HG02981 (cell line): ENCODE results near the gene MRPS2.
"Not testable (repeated sequence)": the region's sequence is repeated elsewhere in the genome, so short reads cannot be mapped to it uniquely, and the experiment has no call there.

Experiments
- ATAC-seq: cut with Tn5 transposase; IDR thresholded peaks from one replicate; pipeline ENCODE4 v1.9.1; 2021; ENCODE audit warnings: mild to moderate bottlenecking, moderate library complexity; ENCODE audit not compliant: unreplicated experiment

The MRPS2 gene

GRCh38 chr9:135500525-135501260 is at the start of gene MRPS2:
Gene MRPS2, plus strand, starts transcription at chr9:135500682. Its CDS starts 29 bp downstream, at chr9:135500711.
- ATAC-seq, result peak; percentile 73

GRCh38 chr9:135450956-135451355 is 49.5 kb upstream of the MRPS2 start:
- no peak for ATAC-seq

GRCh38 chr9:135451909-135452308 is 48.6 kb upstream of the MRPS2 start:
- not testable (repeated sequence) for ATAC-seq

GRCh38 chr9:135454737-135455136 is 45.7 kb upstream of the MRPS2 start:
- ATAC-seq, result no peak

GRCh38 chr9:135455401-135456030 is 45.0 kb upstream of the MRPS2 start:
- ATAC-seq, result no peak

- ATAC-seq, result no peak
These were observed 43.9 kb upstream of the MRPS2 start for GRCh38 chr9:135456436-135457104.

- ATAC-seq, result not testable (repeated sequence)
These were observed 42.0 kb upstream of the MRPS2 start for GRCh38 chr9:135458478-135458877.

- no peak for ATAC-seq
These were observed 38.5 kb upstream of the MRPS2 start for GRCh38 chr9:135461936-135462335.

- no peak for ATAC-seq
These were observed 37.3 kb upstream of the MRPS2 start for GRCh38 chr9:135463140-135463539.

- no peak for ATAC-seq
These were observed 36.3 kb upstream of the MRPS2 start for GRCh38 chr9:135464181-135464580.

- ATAC-seq, result no peak
These were observed 31.5 kb upstream of the MRPS2 start for GRCh38 chr9:135468854-135469521.

GRCh38 chr9:135471791-135472640 is 28.5 kb upstream of the MRPS2 start:
- no peak for ATAC-seq

- no peak for ATAC-seq
These were observed 26.4 kb upstream of the MRPS2 start for GRCh38 chr9:135473972-135474543.

- ATAC-seq, result no peak
These were observed 25.6 kb upstream of the MRPS2 start for GRCh38 chr9:135474915-135475314.

- no peak for ATAC-seq
These were observed 23.7 kb upstream of the MRPS2 start for GRCh38 chr9:135476561-135477355.

- no peak for ATAC-seq
These were observed 22.3 kb upstream of the MRPS2 start for GRCh38 chr9:135478191-135478590.

- ATAC-seq, result no peak
These were observed 21.5 kb upstream of the MRPS2 start for GRCh38 chr9:135478829-135479468.

GRCh38 chr9:135479469-135480052 is 20.9 kb upstream of the MRPS2 start, which contains the start of gene PPP1R26:
Gene PPP1R26, plus strand, starts transcription at chr9:135479782. Its CDS starts 4,729 bp downstream, at chr9:135484511.
- ATAC-seq, result no peak
